ENCODE data around the gene EHMT1.
A peak's percentile ranks its signal among the peaks of the same experiment; 100 is the strongest.

The EHMT1 gene

DNA sequence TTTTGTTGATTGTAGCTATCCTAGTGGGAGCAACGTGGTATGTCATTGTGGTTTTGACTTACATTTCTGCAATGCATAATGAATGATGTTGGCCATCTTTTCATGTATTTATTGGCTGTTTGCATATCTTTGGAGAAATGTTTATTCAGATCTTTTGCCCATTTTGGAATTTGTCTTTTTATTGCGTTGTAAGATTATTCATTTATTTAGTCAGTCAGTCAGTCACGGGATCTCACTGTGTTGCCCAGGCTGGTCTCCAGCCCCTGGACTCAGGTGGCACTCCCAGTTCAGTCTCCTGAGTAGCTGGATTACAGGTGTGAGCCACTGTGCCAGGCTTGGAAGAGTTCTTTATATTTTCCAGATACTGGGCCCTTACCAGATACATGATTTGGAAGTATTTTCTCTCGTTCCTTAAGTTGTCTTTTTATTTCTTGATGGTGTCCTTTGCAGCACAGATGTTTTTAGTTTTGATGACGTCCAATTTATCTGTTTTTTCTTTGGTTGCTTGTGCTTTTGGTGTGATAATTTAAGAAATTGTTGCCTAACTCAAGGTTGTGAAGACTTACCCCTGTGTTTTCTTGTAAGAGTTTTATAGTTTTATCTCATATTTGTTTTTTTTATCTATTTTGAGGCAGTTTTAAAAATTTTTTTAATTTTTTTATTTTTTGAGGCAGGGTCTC, 67.1 kb downstream of the EHMT1 start:
- Histone ChIP-seq H3K27me3 (ENCODE audit: insufficient read depth, poor library complexity, severe bottlenecking) (no peaks in the 10 kb centered on the region), H3K27ac (ENCODE audit: poor library complexity, severe bottlenecking) (no peak overlapping the region), H3K36me3 (ENCODE audit: low read depth) (no peaks in the 10 kb centered on the region), H3K9me3 (ENCODE audit: severe bottlenecking) (no peaks in the 10 kb centered on the region), H3K4me1 (ENCODE audit: insufficient read depth, poor library complexity, severe bottlenecking) (peaks cover 3% of the 10 kb centered on the region), H3K4me3 (ENCODE audit: severe bottlenecking) (no peak overlapping the region)
- DNase-seq (ENCODE audit: low spot score) (no peak), ATAC-seq (ENCODE audit: low read depth) (no peak)
- TF ChIP-seq, protein P1, sequence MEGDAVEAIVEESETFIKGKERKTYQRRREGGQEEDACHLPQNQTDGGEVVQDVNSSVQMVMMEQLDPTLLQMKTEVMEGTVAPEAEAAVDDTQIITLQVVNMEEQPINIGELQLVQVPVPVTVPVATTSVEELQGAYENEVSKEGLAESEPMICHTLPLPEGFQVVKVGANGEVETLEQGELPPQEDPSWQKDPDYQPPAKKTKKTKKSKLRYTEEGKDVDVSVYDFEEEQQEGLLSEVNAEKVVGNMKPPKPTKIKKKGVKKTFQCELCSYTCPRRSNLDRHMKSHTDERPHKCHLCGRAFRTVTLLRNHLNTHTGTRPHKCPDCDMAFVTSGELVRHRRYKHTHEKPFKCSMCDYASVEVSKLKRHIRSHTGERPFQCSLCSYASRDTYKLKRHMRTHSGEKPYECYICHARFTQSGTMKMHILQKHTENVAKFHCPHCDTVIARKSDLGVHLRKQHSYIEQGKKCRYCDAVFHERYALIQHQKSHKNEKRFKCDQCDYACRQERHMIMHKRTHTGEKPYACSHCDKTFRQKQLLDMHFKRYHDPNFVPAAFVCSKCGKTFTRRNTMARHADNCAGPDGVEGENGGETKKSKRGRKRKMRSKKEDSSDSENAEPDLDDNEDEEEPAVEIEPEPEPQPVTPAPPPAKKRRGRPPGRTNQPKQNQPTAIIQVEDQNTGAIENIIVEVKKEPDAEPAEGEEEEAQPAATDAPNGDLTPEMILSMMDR (IDR thresholded peaks at IDR 0.05; ENCODE audit: poor library complexity, severe bottlenecking) = no peak

DNA sequence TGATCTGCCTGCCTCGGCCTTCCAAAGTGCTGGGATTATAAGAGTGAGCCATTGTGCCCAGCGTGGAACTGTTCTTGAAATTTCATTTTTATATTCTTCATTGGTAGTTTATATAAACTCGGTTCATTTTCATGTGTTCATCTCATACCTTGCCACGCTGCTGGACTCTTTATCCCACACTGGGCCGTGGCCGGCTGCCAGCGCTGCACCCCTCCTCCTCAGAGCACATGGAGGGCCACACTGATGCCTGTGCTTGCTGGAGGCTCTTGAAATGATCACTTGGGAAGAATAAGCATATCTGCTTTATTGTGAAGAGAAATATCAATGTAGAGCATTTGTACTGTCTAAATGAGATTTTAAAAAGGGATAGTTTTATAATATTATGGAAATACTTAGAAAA, 69.5 kb downstream of the EHMT1 start:
- H3K4me3 ChIP-seq (ENCODE audit: severe bottlenecking) = no peak overlapping the region
- H3K9me3 ChIP-seq (ENCODE audit: severe bottlenecking) = no peaks in the 10 kb centered on the region
- ATAC-seq (ENCODE audit: low read depth) (no peak), DNase-seq (ENCODE audit: low spot score) (no peak)
- TF ChIP-seq, protein P1 (IDR thresholded peaks at IDR 0.05; ENCODE audit: poor library complexity, severe bottlenecking) = no peak
- no peak overlapping the region for H3K27ac ChIP-seq (ENCODE audit: poor library complexity, severe bottlenecking)
- no peaks in the 10 kb centered on the region for H3K27me3 ChIP-seq (ENCODE audit: insufficient read depth, poor library complexity, severe bottlenecking)
- peaks cover 3% of the 10 kb centered on the region for H3K4me1 ChIP-seq (ENCODE audit: insufficient read depth, poor library complexity, severe bottlenecking)
- no peaks in the 10 kb centered on the region for H3K36me3 ChIP-seq (ENCODE audit: low read depth)

DNA sequence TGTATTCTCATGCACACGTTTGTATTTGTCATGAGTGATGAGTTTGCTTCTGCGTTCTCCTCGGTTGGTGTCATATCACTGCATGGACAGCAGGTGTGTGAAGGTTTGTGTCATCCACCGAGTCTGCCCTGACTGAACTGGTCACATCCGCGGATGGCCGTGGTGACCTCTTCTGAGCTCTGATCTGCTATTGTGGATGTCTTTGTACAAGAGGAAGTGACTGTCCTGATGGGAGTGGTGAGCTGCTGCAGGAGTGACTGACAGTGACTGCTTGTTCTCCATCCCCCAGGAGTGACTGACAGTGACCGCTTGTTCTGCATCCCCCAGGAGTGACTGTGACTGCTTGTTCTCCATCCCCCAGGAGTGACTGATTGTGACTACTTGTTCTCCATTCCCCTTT, 69.9 kb downstream of the EHMT1 start:
- Histone ChIP-seq H3K4me3 (ENCODE audit: severe bottlenecking) (no peak overlapping the region), H3K4me1 (ENCODE audit: insufficient read depth, poor library complexity, severe bottlenecking) (peaks cover 3% of the 10 kb centered on the region), H3K36me3 (ENCODE audit: low read depth) (no peaks in the 10 kb centered on the region), H3K27me3 (ENCODE audit: insufficient read depth, poor library complexity, severe bottlenecking) (no peaks in the 10 kb centered on the region), H3K27ac (ENCODE audit: poor library complexity, severe bottlenecking) (no peak overlapping the region), H3K9me3 (ENCODE audit: severe bottlenecking) (no peaks in the 10 kb centered on the region)
- no peak for ATAC-seq (ENCODE audit: low read depth)
- DNase-seq (ENCODE audit: low spot score) = no peak
- TF ChIP-seq, protein P1 (IDR thresholded peaks at IDR 0.05; ENCODE audit: poor library complexity, severe bottlenecking) = no peak

DNA sequence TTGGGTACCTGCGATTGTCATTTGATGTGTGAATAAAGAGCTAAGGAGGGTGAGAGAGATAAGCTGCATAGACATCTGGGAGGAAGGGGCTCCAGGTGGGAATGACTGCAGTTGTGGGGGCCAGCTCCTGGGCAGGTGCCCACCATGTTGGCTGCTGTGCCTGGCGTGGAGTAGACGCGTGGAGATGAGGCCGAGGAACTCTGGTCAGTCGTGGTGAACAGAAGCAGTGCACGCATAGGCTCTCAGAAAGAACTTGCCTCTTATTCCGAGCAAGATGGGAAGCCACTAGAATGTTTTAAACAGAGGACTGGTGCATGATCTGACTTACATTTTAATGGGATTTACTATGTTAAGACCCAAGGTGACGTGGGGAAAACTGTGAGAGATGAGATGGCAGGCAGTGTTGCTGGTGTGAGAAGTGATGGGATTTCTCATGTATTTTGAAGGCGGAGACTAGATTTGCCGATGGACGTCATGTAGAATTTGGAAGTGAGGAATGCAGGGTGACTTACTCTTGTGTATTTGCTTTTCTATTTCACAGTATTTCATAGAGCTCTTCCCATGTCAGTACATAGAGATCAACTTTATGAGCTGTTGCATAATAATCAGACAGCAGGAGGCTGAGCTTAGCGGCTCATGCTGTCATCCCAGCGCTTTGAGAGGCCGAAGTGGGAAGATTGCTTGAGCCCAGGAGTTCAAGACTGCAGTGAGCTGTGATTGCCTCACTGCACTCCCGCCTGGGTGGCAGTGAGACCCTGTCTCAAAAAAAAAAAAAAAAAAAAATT, 71.1 kb downstream of the EHMT1 start:
- TF ChIP-seq, protein P1 (IDR thresholded peaks at IDR 0.05; ENCODE audit: poor library complexity, severe bottlenecking) = no peak
- ATAC-seq (ENCODE audit: low read depth) (peak; percentile 93), DNase-seq (ENCODE audit: low spot score) (no peak)
- Histone ChIP-seq H3K36me3 (ENCODE audit: low read depth) (no peaks in the 10 kb centered on the region), H3K4me3 (ENCODE audit: severe bottlenecking) (no peak overlapping the region), H3K4me1 (ENCODE audit: insufficient read depth, poor library complexity, severe bottlenecking) (peaks cover 3% of the 10 kb centered on the region), H3K27me3 (ENCODE audit: insufficient read depth, poor library complexity, severe bottlenecking) (no peaks in the 10 kb centered on the region), H3K9me3 (ENCODE audit: severe bottlenecking) (no peaks in the 10 kb centered on the region), H3K27ac (ENCODE audit: poor library complexity, severe bottlenecking) (no peak overlapping the region)

All from RWPE2 (cell line).